PC-9 (cell line): ENCODE data around the gene TWNK.

Source experiments
- CTCF ChIP-seq: fragments of 200-600 bp; sonication (generic); conservative IDR thresholded peaks from 2 replicates; pipeline ENCODE4 v1.6.1; 2017; ENCODE audit warnings: mixed run types, antibody characterized with exemption, mild to moderate bottlenecking, moderate library complexity
- EZH2 ChIP-seq: fragments of 200-600 bp; sonication (generic); IDR thresholded peaks from 2 replicates; pipeline ENCODE4 v1.8.0; 2017; ENCODE audit warnings: antibody characterized with exemption, low read depth

- TF ChIP-seq CTCF (no peak), EZH2 (no peak)
Measured at GRCh38 chr10:101007099-101007711, 19.9 kb downstream of the TWNK start.
